GM12891 (cell line): Measurements from ENCODE around the gene RNF113B.

ENCODE experiments used
- PAX5 ChIP-seq: IDR thresholded peaks from 2 replicates; pipeline ENCODE4 v1.6.1; 2011; ENCODE audit warnings: low read length, moderate library complexity, mild to moderate bottlenecking; ENCODE audit not compliant: insufficient read depth, severe bottlenecking
- POLR2A ChIP-seq: IDR thresholded peaks from 2 replicates; pipeline ENCODE4 v1.6.1; 2011; ENCODE audit warnings: low read depth, low read length, control low read depth
- POLR2AphosphoS5 ChIP-seq: IDR thresholded peaks from 2 replicates; pipeline ENCODE4 v1.6.1; 2011; ENCODE audit warnings: low read depth, low read length, control low read depth
- TAF1 ChIP-seq: IDR thresholded peaks from 2 replicates; pipeline ENCODE4 v1.6.1; 2011; ENCODE audit warnings: low read depth, low read length, control low read depth

DNA sequence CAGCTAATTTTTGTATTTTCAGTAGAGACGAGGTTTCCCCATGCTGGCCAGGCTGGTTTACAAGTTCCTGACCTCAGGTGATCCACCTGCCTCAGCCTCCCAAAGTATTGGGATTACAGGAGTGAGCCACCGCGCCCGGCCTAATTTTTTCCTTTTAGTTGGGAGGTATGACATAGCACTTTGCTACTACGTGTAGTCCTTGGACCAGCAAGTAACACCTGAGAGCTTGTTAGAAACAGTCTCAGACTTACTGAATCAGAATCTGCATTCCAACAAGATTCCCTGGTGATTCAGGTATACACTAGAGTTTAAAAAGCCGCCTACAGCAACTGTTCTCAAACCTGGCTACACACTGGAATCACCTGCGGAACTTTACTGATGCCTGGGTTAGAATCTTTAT, 36.0 kb downstream of the RNF113B start:
- no peak for TF ChIP-seq POLR2A
- no peak for TF ChIP-seq POLR2AphosphoS5
- no peak for TF ChIP-seq PAX5
- no peak for TF ChIP-seq TAF1
